HG03439 (cell line): ENCODE measurements around the gene LRRC8D.

Source experiments
- ATAC-seq: cut with Tn5 transposase; IDR thresholded peaks from one replicate; pipeline ENCODE4 v1.9.1; 2021; ENCODE audit warnings: mild to moderate bottlenecking, moderate library complexity; ENCODE audit not compliant: unreplicated experiment

LRRC8D gene

DNA sequence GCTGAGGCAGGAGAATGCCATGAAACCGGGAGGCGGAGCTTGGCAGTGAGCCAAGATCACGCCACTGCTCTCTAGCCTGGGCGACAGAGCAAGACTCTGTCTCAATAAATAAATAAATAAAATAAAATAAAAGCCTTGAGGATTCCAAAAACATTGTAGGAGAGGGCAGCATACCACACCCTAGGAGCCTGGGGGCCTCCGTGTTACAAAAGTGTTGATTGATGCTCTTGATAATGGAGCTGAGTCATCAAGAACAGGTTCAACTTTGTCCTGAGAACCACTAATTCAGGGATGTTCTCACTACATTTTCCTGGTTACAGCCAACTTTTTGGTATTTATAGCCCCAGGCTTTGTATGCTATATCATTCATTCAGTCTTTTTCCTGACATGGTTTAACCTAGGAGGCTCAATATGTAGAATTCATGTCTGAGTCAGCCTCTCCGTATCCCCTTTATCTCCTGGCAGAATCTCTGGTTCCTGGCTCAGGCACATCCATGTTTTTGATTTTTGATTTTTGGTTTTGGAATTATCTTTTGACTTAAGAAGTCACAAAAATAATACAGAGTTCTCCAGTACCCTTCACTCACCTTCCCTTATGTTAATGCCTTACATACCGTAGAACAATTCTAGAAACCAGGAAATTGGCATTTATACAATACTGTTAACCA lies 69.4 kb downstream of the LRRC8D start:
- ATAC-seq: no peak

- no peak for ATAC-seq
These were observed 72.0 kb downstream of the LRRC8D start for GRCh38 chr1:89892816-89893215.

GRCh38 chr1:89894210-89895201 lies 73.7 kb downstream of the LRRC8D start:
- no peak for ATAC-seq

DNA sequence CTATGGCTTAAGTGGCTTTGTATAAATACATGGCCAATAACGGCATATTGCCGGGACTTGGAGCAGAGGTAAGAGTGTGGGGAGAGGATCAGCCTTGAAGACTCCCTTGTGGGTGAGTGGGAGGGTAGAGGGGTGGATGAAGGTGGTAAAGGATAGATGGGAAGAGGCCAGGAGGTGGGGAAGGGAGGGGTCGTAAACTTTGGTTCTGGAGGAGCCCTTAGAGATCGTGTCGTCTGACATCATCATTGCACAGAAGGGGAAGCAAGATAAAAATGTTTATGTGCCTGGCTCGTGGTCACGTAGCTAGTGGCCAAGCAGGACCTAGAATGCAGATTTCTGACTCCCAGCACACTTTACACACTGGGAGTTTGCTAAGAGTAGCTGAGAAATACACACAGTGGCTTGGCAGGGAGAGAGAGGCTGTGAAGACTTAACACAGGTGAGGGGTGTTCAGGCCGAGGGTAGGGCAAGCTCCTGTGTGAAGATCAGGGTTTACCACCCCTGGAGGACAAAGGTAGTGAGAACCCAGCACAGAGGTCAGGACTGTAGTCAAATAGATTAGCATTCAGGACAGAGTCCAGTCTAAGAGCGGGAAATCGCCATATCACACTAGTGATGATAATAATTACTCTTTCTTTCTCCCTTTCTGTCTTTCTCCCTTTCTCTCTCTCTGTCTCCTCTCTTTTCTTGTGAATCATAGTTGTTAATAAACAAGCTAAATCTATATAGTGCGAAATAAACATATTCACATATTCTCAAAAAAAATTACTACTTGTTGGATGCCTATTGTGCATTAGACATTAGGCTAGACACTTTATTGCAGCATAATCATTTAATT lies 75.5 kb downstream of the LRRC8D start:
- no peak for ATAC-seq

DNA sequence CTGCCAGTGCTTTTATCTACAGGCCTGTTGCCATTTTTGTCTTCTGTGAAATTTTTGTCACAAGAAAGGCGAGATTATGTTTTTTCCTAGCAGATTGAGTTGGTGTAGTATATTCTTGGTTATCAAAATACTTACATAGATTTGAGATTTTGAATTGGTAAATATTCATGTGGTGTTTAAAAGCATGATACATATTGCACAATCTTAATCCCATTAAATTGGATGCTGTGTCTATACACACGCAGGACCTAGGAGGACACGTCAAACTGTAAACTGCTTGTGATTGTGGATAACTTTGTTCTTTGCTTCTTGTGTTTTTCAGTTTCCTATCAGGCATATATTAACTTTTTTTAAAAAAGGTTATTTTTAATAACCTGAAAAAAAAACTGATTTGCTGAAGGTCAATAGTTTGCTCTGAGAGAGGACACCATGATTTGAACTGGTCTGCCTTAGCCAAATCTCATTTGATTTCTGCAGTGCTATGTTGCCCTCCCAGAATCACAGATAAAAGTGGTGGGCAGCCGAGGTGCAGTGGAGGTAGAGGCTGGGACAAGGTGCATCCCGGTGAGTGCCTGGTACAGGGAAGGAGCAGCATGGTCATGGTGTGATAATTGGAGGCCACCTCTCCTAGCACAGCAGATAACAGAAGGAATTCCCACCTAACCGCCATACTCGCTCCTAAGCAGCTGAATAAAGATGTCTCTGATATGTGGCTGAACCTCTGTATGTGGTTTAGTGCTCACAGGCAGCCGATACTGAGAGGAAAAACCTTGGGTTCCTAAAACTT lies 76.7 kb downstream of the LRRC8D start:
- no peak for ATAC-seq

DNA sequence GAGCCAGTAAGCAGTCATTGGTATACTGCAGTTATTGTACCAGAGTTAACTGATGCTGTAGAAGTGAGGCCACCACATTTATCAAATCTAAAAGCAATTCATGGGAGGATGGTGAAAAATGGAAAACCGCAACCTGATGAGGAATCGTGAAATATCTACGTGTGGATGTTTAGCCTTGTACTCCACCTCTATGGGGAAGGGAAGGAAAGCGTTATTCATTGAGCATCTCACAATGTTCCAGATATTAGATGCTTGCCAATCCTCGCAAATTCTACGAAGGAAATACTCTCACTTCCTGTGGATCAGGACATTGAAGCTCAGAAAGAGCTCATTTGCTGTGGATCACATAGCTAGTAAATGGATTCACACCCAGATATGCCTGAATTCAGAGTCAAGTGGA lies 77.3 kb downstream of the LRRC8D start:
- ATAC-seq: no peak

- no peak for ATAC-seq
These were observed 78.1 kb downstream of the LRRC8D start for GRCh38 chr1:89898695-89899470.

DNA sequence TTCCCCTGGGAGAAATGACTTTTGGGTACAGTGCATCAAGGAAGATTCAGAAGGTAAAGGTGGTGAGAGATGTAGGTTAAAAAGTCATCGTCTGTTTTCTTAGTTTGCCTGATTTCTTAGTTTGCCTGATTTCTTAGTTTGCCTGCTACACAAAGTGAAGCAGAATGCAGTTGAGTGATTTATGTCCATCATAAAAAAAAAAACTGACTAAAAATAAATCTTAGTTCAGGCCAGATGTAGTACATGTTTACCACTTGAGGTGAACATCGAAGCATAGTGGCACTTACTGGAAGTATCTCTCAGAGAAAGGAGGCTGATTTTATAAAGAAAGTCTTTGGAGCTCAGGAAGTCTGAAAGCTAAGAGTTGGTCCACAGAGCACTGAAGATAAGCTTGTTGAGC lies 79.5 kb downstream of the LRRC8D start:
- ATAC-seq: no peak

DNA sequence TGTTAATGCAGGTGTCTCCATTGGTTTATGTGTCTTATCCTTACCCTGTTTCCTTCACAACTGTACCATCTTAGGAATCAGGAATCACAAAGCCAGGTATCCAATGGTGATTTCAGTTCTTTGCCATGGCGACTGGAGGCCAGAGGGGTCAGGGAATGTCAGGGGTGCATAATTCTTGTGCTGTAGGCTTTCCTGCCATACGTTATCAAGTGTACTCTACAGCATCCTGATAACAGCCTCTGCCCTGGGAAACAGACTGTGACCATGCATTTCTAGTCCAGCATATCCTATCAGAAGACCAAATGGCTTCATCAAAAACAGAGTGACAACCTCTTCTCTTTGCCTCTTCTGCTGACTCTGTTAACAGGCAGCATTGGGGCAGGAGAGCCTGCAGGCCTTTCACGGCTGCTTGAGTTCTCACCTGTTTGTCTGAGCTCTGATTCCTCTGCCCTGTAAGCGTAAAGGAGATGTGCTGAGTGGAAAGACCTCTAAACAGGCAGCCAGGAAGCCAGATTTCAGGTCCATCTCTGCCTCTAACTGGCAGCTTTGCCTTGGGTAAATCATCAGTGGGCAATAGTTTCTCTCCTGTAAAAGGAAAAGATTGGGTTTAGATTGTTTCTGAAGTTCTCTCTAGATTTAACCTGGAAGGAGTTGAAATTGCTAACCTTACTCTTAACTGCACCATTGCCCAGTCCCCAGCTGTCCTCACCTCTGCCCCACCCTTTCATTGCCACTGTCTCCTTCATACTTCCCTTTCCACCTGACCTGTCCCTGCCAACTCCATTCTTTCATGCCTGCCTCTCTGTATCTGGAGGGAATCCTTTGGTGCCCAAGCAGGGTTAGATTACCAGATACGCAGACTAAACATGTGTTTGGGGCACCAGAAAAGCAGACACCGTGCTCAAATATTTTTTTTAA lies 80.2 kb downstream of the LRRC8D start:
- no peak for ATAC-seq

DNA sequence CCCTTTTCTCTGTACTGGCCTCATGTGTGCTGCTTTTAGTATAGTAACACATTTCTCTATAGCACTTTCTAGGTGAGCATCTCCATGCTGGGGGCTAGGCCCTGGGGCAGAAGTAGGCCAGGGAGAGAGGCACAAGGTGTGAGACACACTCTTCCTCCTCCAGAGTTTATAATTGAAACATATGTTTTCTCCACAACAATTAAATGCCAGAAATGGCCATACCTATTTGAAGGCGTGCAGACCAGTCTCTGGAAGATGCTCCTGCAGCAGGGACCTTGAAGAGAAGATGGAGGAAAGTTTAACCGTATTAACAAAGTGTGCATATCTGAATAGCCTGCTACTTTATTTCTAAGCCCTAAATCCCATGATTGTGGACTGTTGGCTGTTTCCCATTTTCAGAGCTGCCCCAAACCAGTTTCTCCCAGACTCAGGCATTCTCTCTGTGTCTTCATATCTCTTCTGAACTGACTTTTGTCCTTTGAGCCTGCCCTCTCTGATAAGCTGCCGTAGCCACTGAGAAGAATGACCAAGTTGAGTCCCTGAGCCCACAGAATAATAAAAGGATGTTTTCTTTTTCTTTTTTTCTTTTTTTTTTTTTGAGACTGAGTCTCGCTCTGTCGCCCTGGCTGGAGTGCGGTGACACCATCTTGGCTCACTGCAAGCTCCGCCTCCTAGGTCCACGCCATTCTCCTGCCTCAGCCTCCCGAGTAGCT lies 81.3 kb downstream of the LRRC8D start:
- no peak for ATAC-seq

GRCh38 chr1:89903550-89903949 lies 82.7 kb downstream of the LRRC8D start:
- no peak for ATAC-seq

GRCh38 chr1:89904219-89904980 lies 83.6 kb downstream of the LRRC8D start:
- no peak for ATAC-seq

DNA sequence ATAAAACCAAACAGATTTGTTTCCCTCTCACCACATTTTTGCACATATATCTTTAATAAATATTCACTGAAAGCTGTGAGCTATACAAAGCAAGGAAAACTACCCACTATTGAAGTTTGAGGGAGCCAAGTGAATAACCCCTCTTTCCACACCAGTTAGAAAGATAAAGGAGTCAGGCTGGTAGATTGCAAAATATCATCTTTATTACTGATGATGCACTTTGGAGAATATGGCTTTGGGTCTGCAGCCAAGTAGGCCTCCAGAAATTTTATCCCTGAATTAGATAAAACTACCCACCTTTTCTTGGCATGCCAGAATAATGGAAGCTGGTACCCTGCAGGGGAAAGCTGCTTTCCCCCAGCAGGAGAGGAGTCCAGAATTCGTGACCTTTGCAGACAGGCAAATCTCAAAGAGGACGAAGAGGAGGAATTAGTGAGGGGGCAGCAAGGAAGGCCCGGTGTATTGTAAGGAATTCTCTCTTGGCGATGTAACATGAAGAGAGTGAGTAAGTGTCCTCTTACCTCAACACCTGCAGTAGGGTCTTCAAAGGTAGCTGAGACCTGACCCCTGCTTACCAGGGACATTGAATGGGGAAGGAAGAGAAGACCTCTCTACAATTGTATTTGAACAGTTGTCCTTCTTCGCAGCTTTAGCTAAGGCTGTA lies 84.7 kb downstream of the LRRC8D start:
- no peak for ATAC-seq

GRCh38 chr1:89906088-89906487 lies 85.3 kb downstream of the LRRC8D start:
- no peak for ATAC-seq

GRCh38 chr1:89907727-89908212 lies 86.9 kb downstream of the LRRC8D start:
- ATAC-seq: no peak

DNA sequence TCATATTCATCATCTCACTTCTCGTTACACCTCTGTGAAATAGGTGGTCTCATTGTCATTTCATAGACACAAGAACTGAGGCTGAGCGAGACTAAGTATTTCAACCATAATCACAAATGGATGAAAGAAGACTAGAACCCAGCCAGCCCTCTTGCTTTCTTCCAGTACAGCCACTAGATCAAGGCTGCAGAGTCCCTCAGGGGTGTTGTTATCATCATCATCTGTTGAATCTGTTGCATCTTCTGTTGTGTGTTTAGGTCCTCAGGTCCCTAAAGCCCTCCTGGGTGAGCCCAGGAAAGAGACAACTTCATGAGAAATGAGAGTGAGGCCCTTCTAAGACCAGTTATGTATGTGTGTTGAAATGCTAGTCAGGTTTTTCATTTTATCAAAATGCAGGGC lies 87.4 kb downstream of the LRRC8D start:
- ATAC-seq: no peak
